GM13977 (cell line): ENCODE data around the gene CD74.
"Not testable (repeated sequence)": the region's sequence is repeated elsewhere in the genome, so short reads cannot be mapped to it uniquely, and the experiment has no call there.

Experiments
- DNase-seq: peaks from one replicate; pipeline ENCODE4 v3.0.0; 2012; ENCODE audit warnings: low spot score
- CTCF ChIP-seq: IDR thresholded peaks from 2 replicates; pipeline ENCODE4 v1.5.1; 2012; ENCODE audit warnings: mild to moderate bottlenecking, control low read depth; ENCODE audit not compliant: insufficient read depth; ENCODE audit errors: extremely low read depth, missing control alignments
- in situ Hi-C: fragments of 300-500 bp; cut with MboI; formaldehyde crosslinking; loops from one replicate; pipeline ENCODE4 v1.12.0; 2022; ENCODE audit warnings: low sequenced_read_pairs, low pct_unique_long_range_greater_than_20kb, mixed read lengths, inconsistent platforms; ENCODE audit not compliant: unreplicated experiment

The CD74 gene

GRCh38 chr5:150454492-150455229, 42.0 kb upstream of the CD74 start:
- in situ Hi-C loops: loop anchor here (10.0 kb wide), 2 partner anchors 90 to 210 kb away; partner anchors contain the start of gene MYOZ3
- DNase-seq: no peak
- no peak for TF ChIP-seq CTCF

- in situ Hi-C loops: loop anchor here (10.0 kb wide), 2 partner anchors 91 to 211 kb away; partner anchors contain the start of gene MYOZ3
- DNase-seq: not testable (repeated sequence)
Measured at GRCh38 chr5:150454027-150454426, 41.3 kb upstream of the CD74 start.

GRCh38 chr5:150452914-150453313, 40.2 kb upstream of the CD74 start:
- in situ Hi-C loops: loop anchor here (10.0 kb wide), 2 partner anchors 92 to 212 kb away; partner anchors contain the start of gene MYOZ3
- no peak for DNase-seq
- no peak for TF ChIP-seq CTCF

- no peak for DNase-seq
- in situ Hi-C loops: loop anchor here (10.0 kb wide), 2 partner anchors 93 to 213 kb away; partner anchors contain the start of gene MYOZ3
- no peak for TF ChIP-seq CTCF
Measured at GRCh38 chr5:150451594-150451993, 38.9 kb upstream of the CD74 start.

- in situ Hi-C loops: loop anchor here (10.0 kb wide), 2 partner anchors 95 to 215 kb away; partner anchors contain the start of gene MYOZ3
- peak; percentile 96 for TF ChIP-seq CTCF
Measured at GRCh38 chr5:150449517-150450339, 37.0 kb upstream of the CD74 start, which contains the start of gene RPS14. TSS of gene RPS14 (minus strand) at chr5:150449739. CDS start at chr5:150447733, 2,006 bp downstream.

GRCh38 chr5:150448952-150449516, 36.3 kb upstream of the CD74 start:
- in situ Hi-C loops: no loop called here
- no peak for DNase-seq

More at GRCh38 chr5:150449517-150450339, 37.0 kb upstream of the CD74 start, which contains the start of gene RPS14:
- peak; percentile 93 for DNase-seq

More at GRCh38 chr5:150448952-150449516, 36.3 kb upstream of the CD74 start:
- no peak for TF ChIP-seq CTCF
